ENCODE data around the gene IRX4. TPM values are rescaled to one million over a fixed set of nuclear protein-coding genes. Genes with fewer than 3 reads are reported as not detected.

The IRX4 gene
- total and polyA plus RNA-seq, 4 donors, result not detected

DNA sequence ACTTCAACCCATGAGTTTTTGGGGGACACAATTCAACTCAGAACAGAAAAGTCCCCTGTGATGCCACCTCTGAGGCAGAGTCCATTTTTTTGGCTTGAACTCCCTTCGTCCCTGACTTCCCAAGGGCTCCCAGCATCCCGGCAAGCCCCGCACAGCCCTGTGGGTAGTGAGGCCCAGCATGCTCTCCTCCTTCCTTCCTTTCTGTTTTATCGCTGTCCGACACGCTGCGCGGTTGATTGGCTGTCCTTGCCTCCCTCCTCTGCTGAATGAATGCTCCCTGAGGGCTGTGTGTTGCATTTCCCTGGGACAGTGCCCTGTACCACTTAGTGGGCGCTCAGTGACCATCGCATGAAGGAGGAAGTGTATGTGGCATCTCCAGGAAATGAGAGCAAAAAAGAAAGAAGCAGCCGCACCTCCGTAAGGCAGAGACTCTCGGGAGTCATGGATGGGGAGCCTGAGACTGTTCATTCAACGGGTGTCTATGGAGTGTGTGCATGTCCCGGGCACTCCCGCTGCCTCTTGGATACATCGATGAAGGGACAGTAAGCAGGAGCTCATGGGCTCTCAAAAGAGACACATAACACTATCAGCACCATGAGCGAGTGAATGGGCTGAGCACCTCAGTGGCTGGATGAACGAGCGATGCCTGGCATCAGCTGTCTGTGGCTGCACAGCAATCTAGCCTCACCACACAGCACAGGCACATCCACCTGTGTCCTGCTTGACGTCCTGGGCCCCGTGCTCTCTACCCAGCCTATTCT is 10.1 kb upstream of the IRX4 start:
- Histone ChIP-seq H3K9ac (ENCODE audit: low read depth in 1 of 2, low read length in 2 of 2) (no peak overlapping the region), H3K9me3 (ENCODE audit: control insufficient read depth in 4 of 4, low read length in 3 of 4) (no peaks in the 10 kb centered on the region), H3K4me1 (ENCODE audit: control insufficient read depth in 4 of 4, insufficient read depth in 4 of 4, low read length in 3 of 4) (no peaks in the 10 kb centered on the region), H3K4me3 (ENCODE audit: low read depth in 1 of 3, low read length in 3 of 3) (no peak overlapping the region), H3K27me3 (ENCODE audit: control insufficient read depth in 4 of 4, insufficient read depth in 4 of 4, low read length in 3 of 4) (peaks cover 2 to 10% (median 3%) of the 10 kb centered on the region in 4 donors), H3K36me3 (ENCODE audit: control insufficient read depth in 4 of 4, insufficient read depth in 3 of 4, low read depth in 1 of 4, low read length in 3 of 4) (no peaks in the 10 kb centered on the region), H3K27ac (ENCODE audit: low read depth in 1 of 2, low read length in 2 of 2) (no peak overlapping the region)
- no peak for DNase-seq (ENCODE audit: low spot score)
- 80% methylated on average over 22 of the region's 22 CpGs for WGBS
- TF ChIP-seq RAD21 (IDR thresholded peaks at IDR 0.05) (no peak), JUND (IDR thresholded peaks at IDR 0.05) (no peak), HNF4A (conservative IDR thresholded peaks at IDR 0.05) (no peak), FOXA1 (IDR thresholded peaks at IDR 0.05) (no peak)
- TF ChIP-seq, protein P1, sequence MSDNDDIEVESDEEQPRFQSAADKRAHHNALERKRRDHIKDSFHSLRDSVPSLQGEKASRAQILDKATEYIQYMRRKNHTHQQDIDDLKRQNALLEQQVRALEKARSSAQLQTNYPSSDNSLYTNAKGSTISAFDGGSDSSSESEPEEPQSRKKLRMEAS (IDR thresholded peaks at IDR 0.05), result no peak
- TF ChIP-seq, protein P2, sequence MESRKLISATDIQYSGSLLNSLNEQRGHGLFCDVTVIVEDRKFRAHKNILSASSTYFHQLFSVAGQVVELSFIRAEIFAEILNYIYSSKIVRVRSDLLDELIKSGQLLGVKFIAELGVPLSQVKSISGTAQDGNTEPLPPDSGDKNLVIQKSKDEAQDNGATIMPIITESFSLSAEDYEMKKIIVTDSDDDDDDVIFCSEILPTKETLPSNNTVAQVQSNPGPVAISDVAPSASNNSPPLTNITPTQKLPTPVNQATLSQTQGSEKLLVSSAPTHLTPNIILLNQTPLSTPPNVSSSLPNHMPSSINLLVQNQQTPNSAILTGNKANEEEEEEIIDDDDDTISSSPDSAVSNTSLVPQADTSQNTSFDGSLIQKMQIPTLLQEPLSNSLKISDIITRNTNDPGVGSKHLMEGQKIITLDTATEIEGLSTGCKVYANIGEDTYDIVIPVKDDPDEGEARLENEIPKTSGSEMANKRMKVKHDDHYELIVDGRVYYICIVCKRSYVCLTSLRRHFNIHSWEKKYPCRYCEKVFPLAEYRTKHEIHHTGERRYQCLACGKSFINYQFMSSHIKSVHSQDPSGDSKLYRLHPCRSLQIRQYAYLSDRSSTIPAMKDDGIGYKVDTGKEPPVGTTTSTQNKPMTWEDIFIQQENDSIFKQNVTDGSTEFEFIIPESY (IDR thresholded peaks at IDR 0.05), result no peak

DNA sequence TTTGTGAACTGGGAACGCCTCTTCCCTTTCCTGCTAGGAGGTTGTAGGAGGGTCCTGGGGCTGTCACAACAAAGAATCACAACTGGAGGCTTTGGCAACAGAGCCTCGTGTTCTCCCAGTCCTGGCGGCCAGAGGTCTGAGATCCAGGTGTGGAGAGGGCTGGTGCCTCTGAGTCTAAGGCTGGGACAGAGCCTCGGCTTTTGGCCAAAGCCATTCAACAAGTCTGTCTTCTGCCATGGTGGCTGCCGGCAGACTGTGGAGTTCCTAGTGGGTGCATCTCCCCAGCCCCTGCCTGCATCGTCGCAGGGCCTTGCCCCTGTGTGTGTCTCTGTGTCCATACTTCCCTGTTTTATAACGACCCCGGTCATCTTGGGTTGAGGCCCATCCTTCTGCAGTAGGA is 9.5 kb upstream of the IRX4 start:
- no peak overlapping the region for H3K9ac ChIP-seq (ENCODE audit: low read depth in 1 of 2, low read length in 2 of 2)
- H3K9me3 ChIP-seq (ENCODE audit: control insufficient read depth in 4 of 4, low read length in 3 of 4), result no peaks in the 10 kb centered on the region
- no peaks in the 10 kb centered on the region for H3K36me3 ChIP-seq (ENCODE audit: control insufficient read depth in 4 of 4, insufficient read depth in 3 of 4, low read depth in 1 of 4, low read length in 3 of 4)
- H3K27ac ChIP-seq (ENCODE audit: low read depth in 1 of 2, low read length in 2 of 2), result no peak overlapping the region
- TF ChIP-seq FOXA1 (IDR thresholded peaks at IDR 0.05) (no peak), JUND (IDR thresholded peaks at IDR 0.05) (no peak), HNF4A (conservative IDR thresholded peaks at IDR 0.05) (no peak), YY1 (IDR thresholded peaks at IDR 0.05) (no peak), GABPA (IDR thresholded peaks at IDR 0.05 in 1 of 2, conservative IDR thresholded peaks at IDR 0.05 in 1 of 2) (no peak), TAF1 (conservative IDR thresholded peaks at IDR 0.05) (no peak), HNF4G (IDR thresholded peaks at IDR 0.05) (no peak), RXRA (IDR thresholded peaks at IDR 0.05) (no peak), SP1 (IDR thresholded peaks at IDR 0.05) (no peak), RAD21 (IDR thresholded peaks at IDR 0.05) (no peak), FOXA2 (IDR thresholded peaks at IDR 0.05) (no peak), NR2F2 (IDR thresholded peaks at IDR 0.05) (no peak)
- TF ChIP-seq, protein P3, sequence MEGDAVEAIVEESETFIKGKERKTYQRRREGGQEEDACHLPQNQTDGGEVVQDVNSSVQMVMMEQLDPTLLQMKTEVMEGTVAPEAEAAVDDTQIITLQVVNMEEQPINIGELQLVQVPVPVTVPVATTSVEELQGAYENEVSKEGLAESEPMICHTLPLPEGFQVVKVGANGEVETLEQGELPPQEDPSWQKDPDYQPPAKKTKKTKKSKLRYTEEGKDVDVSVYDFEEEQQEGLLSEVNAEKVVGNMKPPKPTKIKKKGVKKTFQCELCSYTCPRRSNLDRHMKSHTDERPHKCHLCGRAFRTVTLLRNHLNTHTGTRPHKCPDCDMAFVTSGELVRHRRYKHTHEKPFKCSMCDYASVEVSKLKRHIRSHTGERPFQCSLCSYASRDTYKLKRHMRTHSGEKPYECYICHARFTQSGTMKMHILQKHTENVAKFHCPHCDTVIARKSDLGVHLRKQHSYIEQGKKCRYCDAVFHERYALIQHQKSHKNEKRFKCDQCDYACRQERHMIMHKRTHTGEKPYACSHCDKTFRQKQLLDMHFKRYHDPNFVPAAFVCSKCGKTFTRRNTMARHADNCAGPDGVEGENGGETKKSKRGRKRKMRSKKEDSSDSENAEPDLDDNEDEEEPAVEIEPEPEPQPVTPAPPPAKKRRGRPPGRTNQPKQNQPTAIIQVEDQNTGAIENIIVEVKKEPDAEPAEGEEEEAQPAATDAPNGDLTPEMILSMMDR (IDR thresholded peaks at IDR 0.05; ENCODE audit: low read depth, low read length, missing input control), result no peak
- TF ChIP-seq, protein P1 (IDR thresholded peaks at IDR 0.05), result no peak
- TF ChIP-seq, protein P4, sequence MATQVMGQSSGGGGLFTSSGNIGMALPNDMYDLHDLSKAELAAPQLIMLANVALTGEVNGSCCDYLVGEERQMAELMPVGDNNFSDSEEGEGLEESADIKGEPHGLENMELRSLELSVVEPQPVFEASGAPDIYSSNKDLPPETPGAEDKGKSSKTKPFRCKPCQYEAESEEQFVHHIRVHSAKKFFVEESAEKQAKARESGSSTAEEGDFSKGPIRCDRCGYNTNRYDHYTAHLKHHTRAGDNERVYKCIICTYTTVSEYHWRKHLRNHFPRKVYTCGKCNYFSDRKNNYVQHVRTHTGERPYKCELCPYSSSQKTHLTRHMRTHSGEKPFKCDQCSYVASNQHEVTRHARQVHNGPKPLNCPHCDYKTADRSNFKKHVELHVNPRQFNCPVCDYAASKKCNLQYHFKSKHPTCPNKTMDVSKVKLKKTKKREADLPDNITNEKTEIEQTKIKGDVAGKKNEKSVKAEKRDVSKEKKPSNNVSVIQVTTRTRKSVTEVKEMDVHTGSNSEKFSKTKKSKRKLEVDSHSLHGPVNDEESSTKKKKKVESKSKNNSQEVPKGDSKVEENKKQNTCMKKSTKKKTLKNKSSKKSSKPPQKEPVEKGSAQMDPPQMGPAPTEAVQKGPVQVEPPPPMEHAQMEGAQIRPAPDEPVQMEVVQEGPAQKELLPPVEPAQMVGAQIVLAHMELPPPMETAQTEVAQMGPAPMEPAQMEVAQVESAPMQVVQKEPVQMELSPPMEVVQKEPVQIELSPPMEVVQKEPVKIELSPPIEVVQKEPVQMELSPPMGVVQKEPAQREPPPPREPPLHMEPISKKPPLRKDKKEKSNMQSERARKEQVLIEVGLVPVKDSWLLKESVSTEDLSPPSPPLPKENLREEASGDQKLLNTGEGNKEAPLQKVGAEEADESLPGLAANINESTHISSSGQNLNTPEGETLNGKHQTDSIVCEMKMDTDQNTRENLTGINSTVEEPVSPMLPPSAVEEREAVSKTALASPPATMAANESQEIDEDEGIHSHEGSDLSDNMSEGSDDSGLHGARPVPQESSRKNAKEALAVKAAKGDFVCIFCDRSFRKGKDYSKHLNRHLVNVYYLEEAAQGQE (IDR thresholded peaks at IDR 0.05), result no peak
- TF ChIP-seq, protein P2 (IDR thresholded peaks at IDR 0.05), result no peak
- TF ChIP-seq, protein P5, sequence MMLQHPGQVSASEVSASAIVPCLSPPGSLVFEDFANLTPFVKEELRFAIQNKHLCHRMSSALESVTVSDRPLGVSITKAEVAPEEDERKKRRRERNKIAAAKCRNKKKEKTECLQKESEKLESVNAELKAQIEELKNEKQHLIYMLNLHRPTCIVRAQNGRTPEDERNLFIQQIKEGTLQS (IDR thresholded peaks at IDR 0.05), result no peak
- 64% methylated on average over 9 of the region's 9 CpGs for WGBS
- no peak overlapping the region for H3K4me3 ChIP-seq (ENCODE audit: low read depth in 1 of 3, low read length in 3 of 3)
- DNase-seq (ENCODE audit: low spot score), result no peak
- H3K4me1 ChIP-seq (ENCODE audit: control insufficient read depth in 4 of 4, insufficient read depth in 4 of 4, low read length in 3 of 4), result peaks cover 0 to under 1% (median 0%) of the 10 kb centered on the region in 4 donors
- H3K27me3 ChIP-seq (ENCODE audit: control insufficient read depth in 4 of 4, insufficient read depth in 4 of 4, low read length in 3 of 4), result peaks cover 2 to 17% (median 3%) of the 10 kb centered on the region in 4 donors
